GM18511 (cell line): ENCODE data around the gene PDK2.

ENCODE experiments used
- ATAC-seq: cut with Tn5 transposase; IDR thresholded peaks from one replicate; pipeline ENCODE4 v1.9.1; 2021; ENCODE audit warnings: mild to moderate bottlenecking, moderate library complexity; ENCODE audit not compliant: unreplicated experiment

PDK2 gene

GRCh38 chr17:50114849-50115357, 19.8 kb downstream of the PDK2 start:
- ATAC-seq = no peak

- no peak for ATAC-seq
These were observed 20.6 kb downstream of the PDK2 start for GRCh38 chr17:50115756-50116155.

GRCh38 chr17:50117202-50118051, 22.3 kb downstream of the PDK2 start:
- ATAC-seq = no peak

- no peak for ATAC-seq
These were observed 23.1 kb downstream of the PDK2 start for GRCh38 chr17:50118076-50118827.

GRCh38 chr17:50118828-50119218, 23.7 kb downstream of the PDK2 start:
- ATAC-seq = no peak

GRCh38 chr17:50120475-50121253, 25.5 kb downstream of the PDK2 start:
- ATAC-seq = no peak

- ATAC-seq = no peak
These were observed 27.8 kb downstream of the PDK2 start for GRCh38 chr17:50122945-50123344.

- ATAC-seq = no peak
These were observed 28.6 kb downstream of the PDK2 start for GRCh38 chr17:50123649-50124349.

GRCh38 chr17:50125420-50125997, 30.4 kb downstream of the PDK2 start:
- no peak for ATAC-seq

- no peak for ATAC-seq
These were observed 32.7 kb downstream of the PDK2 start for GRCh38 chr17:50127697-50128361.

GRCh38 chr17:50128441-50129352, 33.5 kb downstream of the PDK2 start:
- ATAC-seq = no peak

- ATAC-seq = no peak
These were observed 34.2 kb downstream of the PDK2 start for GRCh38 chr17:50129353-50129727.

- no peak for ATAC-seq
These were observed 34.8 kb downstream of the PDK2 start, which contains the start of gene SAMD14 for GRCh38 chr17:50129728-50130558. Gene SAMD14 (minus strand): TSS chr17:50130160. CDS start chr17:50124959, 5,201 bp downstream.

- no peak for ATAC-seq
These were observed 35.6 kb downstream of the PDK2 start for GRCh38 chr17:50130559-50131305.

GRCh38 chr17:50132104-50132794, 37.1 kb downstream of the PDK2 start:
- no peak for ATAC-seq

GRCh38 chr17:50133028-50133768, 38.0 kb downstream of the PDK2 start:
- no peak for ATAC-seq
